Cardiac fibroblast (primary cell): ENCODE data around the gene MYH6.
A peak's percentile ranks its signal among the peaks of the same experiment; 100 is the strongest.

Source experiments
- DNase-seq, 2 donors: peaks; one replicate each; pipeline versions ENCODE4 v3.0.0 to v3.0.0-alpha.2; 2010; ENCODE audit warnings: low read depth in 2 of 2
- H3K4me3 ChIP-seq, 2 donors: replicated peaks in 1 of 2; 1 replicate in 1 of 2; 2 replicates in 1 of 2; pipeline ENCODE4 v1.5.1; 2011; ENCODE audit warnings: low read depth in 2 of 2, low read length in 2 of 2, mild to moderate bottlenecking in 2 of 2, moderate library complexity in 1 of 2
- TF ChIP-seq, protein P1 (sequence below): IDR thresholded peaks from one replicate; pipeline ENCODE4 v1.5.1; 2011; ENCODE audit warnings: low read depth, mild to moderate bottlenecking, low read length, inconsistent platforms

The MYH6 gene

GRCh38 chr14:23442721-23443356 lies 34.8 kb upstream of the MYH6 start:
- H3K4me3 ChIP-seq: no peak overlapping the region
- no peak for DNase-seq
- TF ChIP-seq, protein P1, sequence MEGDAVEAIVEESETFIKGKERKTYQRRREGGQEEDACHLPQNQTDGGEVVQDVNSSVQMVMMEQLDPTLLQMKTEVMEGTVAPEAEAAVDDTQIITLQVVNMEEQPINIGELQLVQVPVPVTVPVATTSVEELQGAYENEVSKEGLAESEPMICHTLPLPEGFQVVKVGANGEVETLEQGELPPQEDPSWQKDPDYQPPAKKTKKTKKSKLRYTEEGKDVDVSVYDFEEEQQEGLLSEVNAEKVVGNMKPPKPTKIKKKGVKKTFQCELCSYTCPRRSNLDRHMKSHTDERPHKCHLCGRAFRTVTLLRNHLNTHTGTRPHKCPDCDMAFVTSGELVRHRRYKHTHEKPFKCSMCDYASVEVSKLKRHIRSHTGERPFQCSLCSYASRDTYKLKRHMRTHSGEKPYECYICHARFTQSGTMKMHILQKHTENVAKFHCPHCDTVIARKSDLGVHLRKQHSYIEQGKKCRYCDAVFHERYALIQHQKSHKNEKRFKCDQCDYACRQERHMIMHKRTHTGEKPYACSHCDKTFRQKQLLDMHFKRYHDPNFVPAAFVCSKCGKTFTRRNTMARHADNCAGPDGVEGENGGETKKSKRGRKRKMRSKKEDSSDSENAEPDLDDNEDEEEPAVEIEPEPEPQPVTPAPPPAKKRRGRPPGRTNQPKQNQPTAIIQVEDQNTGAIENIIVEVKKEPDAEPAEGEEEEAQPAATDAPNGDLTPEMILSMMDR: no peak

DNA sequence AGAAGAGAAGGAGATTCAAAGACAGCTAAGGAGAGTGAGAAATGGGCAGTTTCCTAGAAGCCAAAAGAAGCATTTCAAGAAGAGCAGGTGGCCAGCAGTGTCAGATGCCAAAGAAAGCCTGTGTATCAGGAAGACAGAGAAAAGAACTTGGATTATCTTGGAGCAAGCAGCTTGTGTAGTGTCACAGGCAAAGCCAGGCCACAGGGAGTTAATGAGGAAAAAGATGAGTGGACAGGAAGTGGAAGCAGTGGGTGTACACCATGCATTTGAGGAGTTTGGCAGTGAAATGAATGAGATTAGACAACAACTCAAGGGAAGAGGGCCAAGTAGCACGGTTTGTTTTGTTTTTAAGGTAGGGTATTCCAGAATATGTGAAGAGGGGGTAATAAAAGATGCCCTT lies 33.0 kb upstream of the MYH6 start:
- H3K4me3 ChIP-seq: no peak overlapping the region
- TF ChIP-seq, protein P1: no peak
- peak; percentile 22 to 35 for DNase-seq

GRCh38 chr14:23439107-23439835 lies 31.2 kb upstream of the MYH6 start:
- no peak overlapping the region for H3K4me3 ChIP-seq
- TF ChIP-seq, protein P1: no peak
- no peak for DNase-seq

- H3K4me3 ChIP-seq: no peak overlapping the region
- DNase-seq: no peak
- TF ChIP-seq, protein P1: no peak
Measured at GRCh38 chr14:23438101-23438971, 30.3 kb upstream of the MYH6 start.

DNA sequence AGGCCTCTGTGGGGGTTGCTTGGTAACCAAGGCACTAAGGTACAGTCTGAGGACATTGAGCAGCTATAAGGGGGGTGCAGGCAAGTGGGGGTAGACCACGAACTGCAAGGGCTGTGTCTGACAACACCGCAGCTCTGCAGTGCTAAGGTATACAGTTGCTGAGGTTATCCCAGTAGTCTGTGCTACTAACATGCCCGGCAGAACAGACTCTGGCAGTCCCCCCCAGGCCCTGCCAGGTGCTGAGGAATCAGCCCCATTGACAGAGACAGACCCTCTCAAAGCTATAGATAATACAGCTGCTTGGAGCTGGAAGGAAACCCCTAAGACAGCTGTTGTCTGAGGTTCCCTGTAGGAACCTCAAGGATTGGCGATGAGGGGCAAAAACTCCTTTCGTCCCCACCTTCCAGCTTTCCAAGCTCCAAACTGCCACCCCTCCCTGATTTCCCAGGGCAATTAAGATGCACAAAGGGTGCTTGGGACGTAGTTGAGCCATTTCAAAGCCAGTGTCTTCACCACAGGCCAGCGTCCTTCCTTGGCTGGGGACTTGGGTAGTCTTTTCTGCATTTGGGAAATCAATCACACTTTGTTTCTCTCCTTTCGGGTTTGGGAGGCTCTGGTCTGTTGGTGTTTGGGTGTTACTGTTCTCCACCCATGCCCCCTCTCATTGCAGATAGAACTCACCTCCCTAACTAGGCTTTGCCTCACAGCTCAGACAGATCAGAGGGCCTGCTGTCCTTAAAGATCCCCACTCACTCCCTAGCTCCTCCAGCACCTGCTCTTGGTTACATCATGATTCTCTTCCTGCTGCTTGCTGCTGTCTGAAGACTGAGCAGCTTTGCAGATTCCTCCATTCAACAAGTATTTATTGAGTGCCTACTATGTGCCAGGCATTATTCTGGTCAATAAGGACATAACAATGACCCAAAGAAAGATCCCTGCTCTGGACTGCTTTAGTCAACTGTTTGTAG lies 29.3 kb upstream of the MYH6 start:
- no peak overlapping the region for H3K4me3 ChIP-seq
- TF ChIP-seq, protein P1: no peak
- no peak for DNase-seq
